NCI-H2171 treated with DMSO at 0.1 percent for 48 hours (cell line): ENCODE data around the gene ARHGAP42.

Source experiments
- DNase-seq: peaks from one replicate; lab custom pipeline; 2025; lab: John Stamatoyannopoulos, UW

The ARHGAP42 gene

DNA sequence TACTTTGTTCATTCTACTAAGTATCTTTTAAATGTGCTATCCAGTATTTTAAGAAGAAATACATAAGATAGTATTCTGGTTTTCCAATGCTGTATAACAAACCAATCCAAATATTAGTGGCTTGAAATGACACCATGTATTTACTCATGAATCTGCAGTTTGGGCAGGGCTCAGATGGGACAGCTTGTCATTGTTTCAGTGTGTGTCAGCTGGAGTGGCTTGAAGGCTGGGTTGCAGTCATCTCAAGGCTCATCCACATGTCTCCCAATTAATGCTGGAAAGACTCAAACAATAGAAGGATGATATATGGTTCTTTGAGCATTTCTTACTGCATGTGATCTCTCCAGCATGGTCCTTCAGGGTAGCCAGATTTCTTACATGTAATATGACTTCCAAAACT, 146.2 kb downstream of the ARHGAP42 start:
- peak; percentile 17 for DNase-seq

- DNase-seq: no peak
Measured at GRCh38 chr11:100835854-100836253, 148.8 kb downstream of the ARHGAP42 start.

GRCh38 chr11:100837311-100837710, 150.2 kb downstream of the ARHGAP42 start:
- no peak for DNase-seq

- no peak for DNase-seq
Measured at GRCh38 chr11:100841711-100842407, 154.8 kb downstream of the ARHGAP42 start.

- no peak for DNase-seq
Measured at GRCh38 chr11:100847696-100848216, 160.7 kb downstream of the ARHGAP42 start.

DNA sequence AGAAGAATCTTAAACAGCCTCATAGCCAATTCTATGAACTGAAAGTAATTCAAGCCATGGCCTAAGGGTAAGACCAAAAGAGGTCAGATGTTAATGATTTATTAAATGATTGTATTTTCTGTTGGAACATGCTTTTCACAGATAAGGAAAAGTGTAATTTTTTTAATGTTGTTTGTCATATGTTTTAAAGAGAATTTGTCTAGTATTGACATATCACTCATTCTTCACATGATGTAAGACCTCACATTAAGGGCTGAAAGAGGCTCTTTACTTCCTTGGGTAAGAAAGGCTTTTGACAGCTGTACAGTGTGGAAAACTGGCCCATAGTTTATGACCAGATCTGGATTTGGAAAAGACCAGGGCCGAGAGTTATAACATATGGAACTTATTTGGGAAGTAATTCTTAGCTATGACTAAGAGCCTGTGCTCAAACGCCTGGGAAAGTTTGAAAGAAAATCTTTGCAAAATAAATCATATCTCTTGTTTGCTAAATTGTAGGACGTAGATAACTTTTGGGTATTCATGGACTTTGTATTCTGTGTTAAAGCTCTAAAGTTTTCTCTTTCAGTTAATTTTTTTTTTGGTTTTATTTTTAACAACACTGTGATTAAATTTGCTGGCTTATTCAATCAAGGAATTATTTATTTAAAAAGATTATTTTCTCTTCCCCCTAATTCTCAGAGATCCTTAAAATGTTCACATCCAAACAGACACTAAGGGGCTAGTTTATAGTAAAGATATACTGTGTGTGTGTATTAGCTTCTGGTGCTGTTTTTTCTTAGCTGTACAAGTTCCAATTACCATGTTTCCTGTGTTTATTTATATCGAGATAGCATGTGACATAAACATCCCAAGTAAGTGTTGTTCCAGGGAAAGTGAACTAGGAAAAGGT, 162.2 kb downstream of the ARHGAP42 start:
- DNase-seq: no peak

DNA sequence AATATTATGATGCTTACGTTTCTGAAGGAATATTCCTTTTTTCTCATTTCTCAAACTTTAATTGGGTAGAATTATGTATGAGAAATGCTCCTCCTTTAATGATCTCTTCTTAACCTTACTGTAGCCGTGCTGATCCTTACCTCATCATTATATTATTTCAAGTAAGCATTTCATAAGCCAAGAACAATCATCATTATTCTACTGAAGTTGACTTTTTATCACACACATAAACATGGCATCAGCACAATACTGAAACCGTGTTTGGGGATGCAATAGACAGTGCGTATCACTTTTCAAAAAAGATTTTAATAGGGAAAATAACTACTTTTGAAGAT, 162.8 kb downstream of the ARHGAP42 start:
- DNase-seq: no peak

GRCh38 chr11:100851147-100851546, 164.1 kb downstream of the ARHGAP42 start:
- no peak for DNase-seq

DNA sequence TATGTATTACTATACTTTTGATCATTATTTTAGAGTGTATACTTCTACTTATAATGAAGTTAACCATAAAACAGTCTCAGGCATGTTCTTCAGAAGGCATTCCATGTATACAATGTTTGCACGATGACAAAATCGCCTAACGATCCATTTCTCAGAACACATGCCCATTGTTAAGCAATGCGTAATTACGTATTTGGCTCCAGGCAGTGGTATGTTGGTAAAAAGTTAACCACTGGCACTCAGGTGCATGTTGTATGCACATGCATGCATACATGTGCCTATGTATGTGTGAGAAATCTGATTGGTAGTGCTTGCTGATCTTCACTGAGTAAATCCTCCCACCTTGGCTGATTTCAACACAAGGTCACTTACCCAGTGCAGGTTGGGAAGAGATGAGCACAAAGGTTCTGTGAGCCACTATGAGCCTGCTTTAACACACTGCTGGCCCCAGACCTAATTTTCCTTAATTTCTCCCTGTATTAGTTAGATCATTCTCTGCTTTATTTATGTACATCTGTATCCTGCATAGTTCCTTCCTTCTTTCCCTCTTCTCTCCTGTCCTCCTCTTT, 164.6 kb downstream of the ARHGAP42 start:
- no peak for DNase-seq

- DNase-seq: peak; percentile 57
Measured at GRCh38 chr11:100855466-100856067, 168.5 kb downstream of the ARHGAP42 start.

GRCh38 chr11:100857236-100858005, 170.3 kb downstream of the ARHGAP42 start:
- DNase-seq: no peak

- no peak for DNase-seq
Measured at GRCh38 chr11:100860318-100861155, 173.4 kb downstream of the ARHGAP42 start.

DNA sequence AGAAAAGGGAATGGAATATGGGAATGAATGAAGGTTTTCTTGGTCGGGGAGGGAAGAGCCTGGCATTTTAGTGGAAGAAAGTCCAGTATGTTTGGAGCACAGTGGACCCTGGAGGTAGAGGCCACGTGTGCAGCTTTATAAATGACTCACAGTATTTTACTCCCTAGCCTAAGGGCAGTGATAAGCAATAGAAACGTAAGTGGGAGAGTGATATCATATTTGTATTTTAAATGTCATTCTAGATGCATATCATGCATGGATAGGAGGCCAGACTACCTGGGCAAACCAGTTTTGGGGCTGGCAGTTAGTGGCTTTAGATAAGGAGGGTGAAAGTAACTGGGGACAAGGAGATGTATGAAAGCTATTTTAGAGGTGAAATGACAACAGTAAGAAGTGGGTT, 174.1 kb downstream of the ARHGAP42 start:
- DNase-seq: no peak

DNA sequence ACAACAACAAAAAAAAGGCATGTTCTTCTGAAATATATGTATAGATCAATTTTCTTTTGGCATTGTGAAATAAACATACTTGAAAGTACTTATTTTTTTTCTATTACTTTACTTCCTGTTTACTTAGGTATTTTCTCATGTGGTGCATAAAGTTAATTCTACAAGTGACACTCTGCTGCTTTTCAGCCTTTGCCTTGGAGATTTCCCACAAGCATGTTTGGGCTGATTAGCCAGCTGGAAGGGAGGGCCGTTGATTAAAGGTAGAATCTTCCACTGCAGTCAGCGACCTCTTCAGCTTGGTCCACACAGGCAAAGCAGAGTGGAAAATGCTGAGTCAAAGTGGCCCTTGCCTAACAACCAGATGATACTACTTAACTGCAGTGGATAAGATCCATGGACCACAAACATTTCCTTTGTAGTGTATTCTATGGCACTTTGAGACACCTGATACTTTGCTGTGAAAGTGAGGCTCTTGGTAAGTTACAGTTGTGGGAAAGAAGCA, 176.0 kb downstream of the ARHGAP42 start:
- peak; percentile 38 for DNase-seq

DNA sequence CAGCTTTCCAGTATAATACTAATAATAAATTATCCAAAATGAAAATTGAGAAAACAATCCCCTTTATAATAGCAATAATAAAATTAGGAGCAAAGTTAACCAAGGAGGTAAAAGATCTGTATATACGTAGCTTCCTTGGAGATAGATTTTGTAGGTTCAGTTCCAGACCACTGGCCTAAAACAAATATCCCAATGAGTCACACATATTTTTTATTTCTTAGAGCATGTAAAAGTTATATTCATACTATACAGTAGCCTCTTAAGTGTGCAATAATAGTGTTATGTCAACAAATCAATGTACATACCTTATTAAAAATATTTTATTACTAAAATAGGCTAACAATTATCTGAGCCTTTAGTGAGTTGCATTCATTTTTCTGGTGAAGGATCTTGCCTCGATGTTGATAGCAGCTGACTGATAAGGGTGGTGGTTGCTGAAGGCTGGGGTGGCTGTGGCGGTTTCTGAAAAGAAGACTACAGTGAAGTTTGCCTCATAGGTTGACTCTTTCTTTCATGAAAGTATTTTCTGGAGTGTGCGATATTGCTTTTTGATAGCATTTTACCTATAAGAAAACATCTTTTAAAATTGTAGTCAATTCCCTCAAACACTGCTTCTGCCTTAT, 178.5 kb downstream of the ARHGAP42 start:
- no peak for DNase-seq

DNA sequence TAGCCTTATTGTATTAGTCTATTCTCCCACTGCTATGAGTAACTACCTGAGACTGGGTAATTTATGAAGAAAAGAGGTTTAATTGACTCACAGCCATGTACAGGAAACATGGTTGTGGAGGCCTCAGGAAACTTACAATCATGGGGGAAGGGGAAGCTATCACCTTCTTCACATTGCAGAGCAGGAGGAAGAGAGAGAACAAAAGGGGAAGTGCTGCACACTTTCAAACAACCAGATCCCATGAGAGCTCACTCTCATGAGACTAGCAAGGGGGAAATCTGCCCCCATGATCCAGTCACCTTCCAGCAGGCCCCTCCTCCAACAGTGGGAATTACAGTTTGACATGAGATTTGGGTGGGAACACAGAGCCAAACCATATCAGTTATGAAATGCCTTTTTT, 179.4 kb downstream of the ARHGAP42 start:
- DNase-seq: no peak

DNA sequence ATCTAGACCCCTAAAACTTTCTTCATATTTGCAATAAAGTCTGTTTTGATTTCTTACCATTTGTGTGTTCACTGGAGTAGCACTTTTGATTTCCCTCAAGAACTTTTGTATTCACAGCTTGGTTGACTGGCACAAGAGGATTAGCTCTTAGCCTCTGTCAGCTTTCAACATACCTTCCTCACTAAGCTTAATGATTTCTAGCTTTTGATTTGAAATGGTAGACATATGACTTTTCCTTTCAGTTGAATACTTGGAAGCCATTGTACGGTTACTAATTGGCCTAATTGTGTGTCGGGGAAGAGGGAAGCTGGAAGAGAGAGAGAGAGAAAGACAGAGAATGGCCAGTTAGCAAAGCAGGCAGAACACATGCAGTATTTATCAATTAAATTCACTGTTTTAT, 180.5 kb downstream of the ARHGAP42 start:
- DNase-seq: no peak

DNA sequence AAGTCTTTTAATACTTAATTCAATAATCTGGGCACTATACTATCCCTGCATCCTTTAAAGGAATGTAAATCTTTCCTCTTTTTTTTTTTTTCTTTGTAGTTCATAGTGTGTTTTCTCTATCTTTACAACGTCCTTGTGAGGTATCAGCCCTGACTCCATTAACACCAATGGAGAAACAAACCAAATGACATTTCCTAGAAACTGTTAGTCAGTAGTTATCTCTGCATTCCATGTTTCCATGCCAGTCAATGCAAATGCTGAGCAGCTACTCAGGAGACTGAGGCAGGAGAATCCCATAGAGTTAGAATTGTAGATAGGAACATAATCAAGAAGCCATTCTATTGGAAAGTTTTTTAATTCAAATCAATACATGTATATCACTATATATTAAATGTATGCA, 182.2 kb downstream of the ARHGAP42 start:
- no peak for DNase-seq

GRCh38 chr11:100870138-100870537, 183.1 kb downstream of the ARHGAP42 start:
- DNase-seq: no peak
